Brain microvascular endothelial cell (primary cell): ENCODE results near the gene C16orf46.

Experiments used
- DNase-seq: peaks from one replicate; pipeline ENCODE4 v3.0.0-alpha.2; 2020
- H3K27ac ChIP-seq: fragments of 250-450 bp; sonication (Bioruptor Pico); 2 replicates; pipeline ENCODE4 v1.5.1; 2020; ENCODE audit warnings: mild to moderate bottlenecking, moderate library complexity
- H3K27me3 ChIP-seq: fragments of 250-450 bp; sonication (Bioruptor Pico); replicated peaks from 2 replicates; pipeline ENCODE4 v1.5.1; 2020; ENCODE audit warnings: mild to moderate bottlenecking
- H3K36me3 ChIP-seq: fragments of 250-450 bp; sonication (Bioruptor Pico); replicated peaks from 2 replicates; pipeline ENCODE4 v1.5.1; 2020; ENCODE audit warnings: mild to moderate bottlenecking
- H3K4me3 ChIP-seq: 2 replicates; pipeline ENCODE4 v1.5.1; 2011; ENCODE audit warnings: low read depth, mild to moderate bottlenecking, control low read depth, low read length, moderate library complexity
- in situ Hi-C: cut with HindIII; loops from 2 replicates; pipeline ENCODE4 v1.10.0; 2017; ENCODE audit warnings: low sequenced_read_pairs, low pct_ligation_motif_present
- TF ChIP-seq, protein P1 (sequence below): IDR thresholded peaks from 2 replicates; pipeline ENCODE4 v1.5.1; 2011; ENCODE audit warnings: low read depth, mild to moderate bottlenecking, moderate library complexity, low read length, control low read depth, inconsistent platforms; ENCODE audit errors: missing control alignments

C16orf46 gene

GRCh38 chr16:81066681-81067080 is 10.4 kb downstream of the C16orf46 start:
- Histone ChIP-seq H3K27ac (no peak overlapping the region), H3K36me3 (no peaks in the 10 kb centered on the region), H3K27me3 (no peaks in the 10 kb centered on the region), H3K4me3 (no peak overlapping the region)
- in situ Hi-C loops: no loop called here
- no peak for DNase-seq
- TF ChIP-seq, protein P1, sequence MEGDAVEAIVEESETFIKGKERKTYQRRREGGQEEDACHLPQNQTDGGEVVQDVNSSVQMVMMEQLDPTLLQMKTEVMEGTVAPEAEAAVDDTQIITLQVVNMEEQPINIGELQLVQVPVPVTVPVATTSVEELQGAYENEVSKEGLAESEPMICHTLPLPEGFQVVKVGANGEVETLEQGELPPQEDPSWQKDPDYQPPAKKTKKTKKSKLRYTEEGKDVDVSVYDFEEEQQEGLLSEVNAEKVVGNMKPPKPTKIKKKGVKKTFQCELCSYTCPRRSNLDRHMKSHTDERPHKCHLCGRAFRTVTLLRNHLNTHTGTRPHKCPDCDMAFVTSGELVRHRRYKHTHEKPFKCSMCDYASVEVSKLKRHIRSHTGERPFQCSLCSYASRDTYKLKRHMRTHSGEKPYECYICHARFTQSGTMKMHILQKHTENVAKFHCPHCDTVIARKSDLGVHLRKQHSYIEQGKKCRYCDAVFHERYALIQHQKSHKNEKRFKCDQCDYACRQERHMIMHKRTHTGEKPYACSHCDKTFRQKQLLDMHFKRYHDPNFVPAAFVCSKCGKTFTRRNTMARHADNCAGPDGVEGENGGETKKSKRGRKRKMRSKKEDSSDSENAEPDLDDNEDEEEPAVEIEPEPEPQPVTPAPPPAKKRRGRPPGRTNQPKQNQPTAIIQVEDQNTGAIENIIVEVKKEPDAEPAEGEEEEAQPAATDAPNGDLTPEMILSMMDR: no peak

- in situ Hi-C loops: no loop called here
- TF ChIP-seq, protein P1: no peak
- no peaks in the 10 kb centered on the region for H3K36me3 ChIP-seq
- H3K27ac ChIP-seq: no peak overlapping the region
- DNase-seq: no peak
- H3K4me3 ChIP-seq: no peak overlapping the region
- no peaks in the 10 kb centered on the region for H3K27me3 ChIP-seq
These were observed 15.0 kb downstream of the C16orf46 start for GRCh38 chr16:81061871-81062608.

GRCh38 chr16:81061307-81061640 is 15.8 kb downstream of the C16orf46 start:
- Histone ChIP-seq H3K27ac (no peak overlapping the region), H3K27me3 (no peaks in the 10 kb centered on the region), H3K4me3 (no peak overlapping the region), H3K36me3 (no peaks in the 10 kb centered on the region)
- in situ Hi-C loops: no loop called here
- DNase-seq: no peak
- TF ChIP-seq, protein P1: no peak

DNA sequence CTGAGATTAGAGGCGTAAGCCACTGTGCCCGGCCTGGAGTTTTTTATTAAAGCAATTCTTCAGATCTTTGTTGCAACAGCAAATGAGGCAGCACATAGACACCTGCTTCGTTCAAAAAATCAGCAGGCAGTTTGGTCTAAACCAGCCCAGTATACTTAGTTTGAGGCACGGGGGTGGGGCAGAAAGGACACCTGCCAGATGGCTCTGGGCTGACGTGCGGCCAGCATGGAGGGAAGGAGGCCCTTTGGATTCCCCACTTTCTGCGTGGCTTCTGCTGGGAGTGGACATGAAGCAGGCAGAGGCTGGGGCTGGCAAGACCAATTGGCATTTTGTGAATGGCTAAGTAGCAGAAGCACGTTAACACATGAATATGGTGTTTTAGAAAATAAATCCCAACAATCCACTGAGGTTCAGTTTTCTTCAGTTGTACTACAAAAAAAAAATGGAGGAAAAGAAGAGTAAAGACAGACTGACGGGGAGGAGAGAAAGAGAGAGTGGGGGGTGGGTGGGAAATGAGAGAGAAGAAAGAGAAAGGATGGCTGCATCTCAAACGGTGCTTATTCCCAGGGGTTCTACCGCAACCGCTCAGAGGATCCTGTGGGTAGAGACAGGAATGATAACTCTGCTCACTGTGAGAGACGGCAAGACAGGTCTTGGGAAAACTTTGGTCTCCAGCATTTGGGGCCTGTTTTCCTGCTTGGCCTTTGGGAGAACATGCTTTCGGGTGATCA is 16.3 kb downstream of the C16orf46 start:
- Histone ChIP-seq H3K27ac (no peak overlapping the region), H3K4me3 (no peak overlapping the region), H3K27me3 (no peaks in the 10 kb centered on the region), H3K36me3 (no peaks in the 10 kb centered on the region)
- TF ChIP-seq, protein P1: no peak
- in situ Hi-C loops: no loop called here
- no peak for DNase-seq

DNA sequence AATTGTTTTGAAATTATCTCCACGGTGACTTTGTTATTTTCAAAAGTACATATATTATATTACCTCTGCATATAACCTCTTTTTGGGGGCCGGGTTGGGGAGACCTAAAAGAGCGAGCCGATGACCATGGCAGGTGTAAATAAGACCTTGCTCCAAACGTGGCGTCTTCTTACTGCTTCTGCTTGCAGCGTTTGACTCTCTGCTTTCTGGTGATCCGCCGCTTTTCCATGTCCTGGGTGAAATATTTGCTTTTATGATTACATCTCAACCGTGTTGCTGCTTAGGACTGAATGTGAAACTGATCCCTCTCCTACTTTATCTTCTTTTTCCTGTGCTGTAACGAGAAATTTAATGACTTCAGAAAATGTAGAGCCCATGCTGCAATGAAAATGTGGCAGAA is 23.3 kb downstream of the C16orf46 start:
- in situ Hi-C loops: no loop called here

More for the DNA sequence above, 23.3 kb downstream of the C16orf46 start:
- Histone ChIP-seq H3K27me3 (no peaks in the 10 kb centered on the region), H3K4me3 (no peak overlapping the region), H3K36me3 (no peaks in the 10 kb centered on the region), H3K27ac (no peak overlapping the region)
- DNase-seq: no peak
- TF ChIP-seq, protein P1: no peak
